IMR-90 (cell line): Measurements from ENCODE around the gene STARD10. TPM values are rescaled to one million over a fixed set of nuclear protein-coding genes. Genes with fewer than 3 reads are reported as not detected.

Experiments
- ATAC-seq: fragments of 200-7000 bp; cut with Tn5 transposase; 2 replicates; pipeline ENCODE4 v1.9.1; 2020; ENCODE audit warnings: low read depth, mild to moderate bottlenecking, moderate library complexity
- BruUV-seq: library from RNA; stranded (reverse); fragments of 400-500 nt; replicated peaks from 2 replicates; lab custom pipeline; 2021; lab: Mats Ljungman, UMichigan
- CTCF ChIA-PET: fragments of 300-600 bp; formaldehyde crosslinking; extraction: SDS; loops from one replicate; lab custom pipeline; 2021; ENCODE audit warnings: antibody characterized with exemption; lab: Yijun Ruan, JAX
- POLR2A ChIA-PET: fragments of 300-600 bp; sonication (Branson Sonifier 250); formaldehyde crosslinking; loops from one replicate; lab custom pipeline; 2022; ENCODE audit warnings: antibody characterized with exemption; ENCODE audit not compliant: unreplicated experiment; lab: Charles Lee
- DNase-seq: peaks from one replicate; pipeline ENCODE4 v3.0.0; 2013
- H2AFZ ChIP-seq: replicated peaks from 2 replicates; pipeline ENCODE3; 2013; ENCODE audit warnings: low read length, mild to moderate bottlenecking; ENCODE audit not compliant: poor library complexity
- H2AK5ac ChIP-seq: 2 replicates; pipeline ENCODE4 v1.6.1; 2013; ENCODE audit warnings: low read depth, low read length, inconsistent platforms
- H2AK9ac ChIP-seq: replicated peaks from 2 replicates; pipeline ENCODE3; 2013; ENCODE audit warnings: mild to moderate bottlenecking, low read depth, low read length, moderate library complexity; ENCODE audit not compliant: poor library complexity
- H2BK120ac ChIP-seq: 2 replicates; pipeline ENCODE4 v1.6.1; 2013; ENCODE audit warnings: low read depth, low read length, inconsistent platforms
- H2BK15ac ChIP-seq: 3 replicates; pipeline ENCODE4 v1.6.1; 2013; ENCODE audit warnings: low read depth, low read length, inconsistent platforms
- H2BK20ac ChIP-seq: 2 replicates; pipeline ENCODE4 v1.6.1; 2013; ENCODE audit warnings: low read depth, mild to moderate bottlenecking, inconsistent platforms, low read length, moderate library complexity
- H2BK5ac ChIP-seq: 2 replicates; pipeline ENCODE4 v1.6.1; 2013; ENCODE audit warnings: mild to moderate bottlenecking, low read depth, low read length, inconsistent platforms; ENCODE audit not compliant: poor library complexity, severe bottlenecking
- H3K14ac ChIP-seq: replicated peaks from 2 replicates; pipeline ENCODE4 v1.6.1; 2013; ENCODE audit warnings: low read depth, low read length, inconsistent platforms
- H3K18ac ChIP-seq: 2 replicates; pipeline ENCODE4 v1.6.1; 2013; ENCODE audit warnings: low read depth, low read length, control low read depth
- H3K23ac ChIP-seq: 2 replicates; pipeline ENCODE4 v1.6.1; 2013; ENCODE audit warnings: low read depth, low read length, inconsistent platforms
- H3K27ac ChIP-seq: 2 replicates; pipeline ENCODE4 v1.5.1; 2013; ENCODE audit warnings: mild to moderate bottlenecking, control low read depth, low read length; ENCODE audit not compliant: insufficient read depth
- H3K27me3 ChIP-seq: 2 replicates; pipeline ENCODE4 v1.6.1; 2013; ENCODE audit warnings: low read length; ENCODE audit not compliant: control insufficient read depth, insufficient read depth
- H3K36me3 ChIP-seq: 2 replicates; pipeline ENCODE4 v1.6.1; 2013; ENCODE audit warnings: low read length, mixed read lengths; ENCODE audit not compliant: control insufficient read depth, insufficient read depth
- H3K4ac ChIP-seq: 2 replicates; pipeline ENCODE4 v1.6.1; 2013; ENCODE audit warnings: low read depth, low read length, inconsistent platforms
- H3K4me1 ChIP-seq: 2 replicates; pipeline ENCODE4 v1.6.1; 2013; ENCODE audit warnings: low read length, mixed read lengths; ENCODE audit not compliant: control insufficient read depth, insufficient read depth
- H3K4me2 ChIP-seq: 2 replicates; pipeline ENCODE4 v1.6.1; 2013; ENCODE audit warnings: low read depth, mild to moderate bottlenecking, control low read depth, low read length, moderate library complexity
- H3K4me3 ChIP-seq: 2 replicates; pipeline ENCODE4 v1.5.1; 2013; ENCODE audit warnings: low read depth, mild to moderate bottlenecking, control low read depth, low read length, moderate library complexity; ENCODE audit not compliant: insufficient read depth
- H3K56ac ChIP-seq: 2 replicates; pipeline ENCODE4 v1.6.1; 2013; ENCODE audit warnings: low read length, inconsistent platforms; ENCODE audit not compliant: insufficient read depth; ENCODE audit errors: extremely low read depth
- H3K79me1 ChIP-seq, 2 experiments: 2 replicates each; pipeline ENCODE4 v1.6.1; 2013; ENCODE audit warnings: low read length in 2 of 2, inconsistent platforms in 1 of 2, low read depth in 1 of 2
- H3K9ac ChIP-seq: 2 replicates; pipeline ENCODE4 v1.6.1; 2013; ENCODE audit warnings: low read depth, low read length, control low read depth
- H3K9me1 ChIP-seq: 2 replicates; pipeline ENCODE4 v1.6.1; 2013; ENCODE audit warnings: low read length, inconsistent platforms; ENCODE audit not compliant: insufficient read depth
- H3K9me3 ChIP-seq: 2 replicates; pipeline ENCODE4 v1.6.1; 2013; ENCODE audit warnings: low read length; ENCODE audit not compliant: control insufficient read depth, insufficient read depth
- H4K20me1 ChIP-seq: 2 replicates; pipeline ENCODE4 v1.6.1; 2013; ENCODE audit warnings: low read length, inconsistent platforms; ENCODE audit not compliant: insufficient read depth
- H4K5ac ChIP-seq: 2 replicates; pipeline ENCODE4 v1.6.1; 2013; ENCODE audit warnings: mild to moderate bottlenecking, low read depth, low read length, control low read depth
- H4K8ac ChIP-seq, 2 experiments: 2 replicates each; pipeline ENCODE4 v1.6.1; 2013; ENCODE audit warnings: low read depth in 2 of 2, low read length in 2 of 2, control low read depth in 1 of 2, inconsistent platforms in 1 of 2
- H4K91ac ChIP-seq: 2 replicates; pipeline ENCODE4 v1.6.1; 2013; ENCODE audit warnings: low read depth, low read length, inconsistent platforms; ENCODE audit not compliant: insufficient read depth
- BHLHE40 ChIP-seq: fragments of 150-350 bp; IDR thresholded peaks from 2 replicates; pipeline ENCODE4 v1.6.1; 2016; ENCODE audit warnings: mild to moderate bottlenecking, low read depth, low read length
- CEBPB ChIP-seq: IDR thresholded peaks from 2 replicates; pipeline ENCODE4 v1.6.1; 2012; ENCODE audit warnings: low read depth, low read length, improper control_type of control experiment
- ELK1 ChIP-seq: fragments of 150-350 bp; IDR thresholded peaks from 2 replicates; pipeline ENCODE4 v1.6.1; 2016; ENCODE audit warnings: low read depth, mild to moderate bottlenecking, low read length, moderate library complexity, borderline replicate concordance
- FOS ChIP-seq: fragments of 150-350 bp; IDR thresholded peaks from 2 replicates; pipeline ENCODE4 v1.6.1; 2016; ENCODE audit warnings: low read depth, low read length
- MAFK ChIP-seq: IDR thresholded peaks from 2 replicates; pipeline ENCODE4 v1.6.1; 2012; ENCODE audit warnings: low read depth, low read length, improper control_type of control experiment
- MAZ ChIP-seq: IDR thresholded peaks from 2 replicates; pipeline ENCODE4 v1.6.1; 2012; ENCODE audit warnings: low read depth, mild to moderate bottlenecking, low read length, improper control_type of control experiment, moderate library complexity, borderline replicate concordance
- MXI1 ChIP-seq: IDR thresholded peaks from 2 replicates; pipeline ENCODE4 v1.6.1; 2012; ENCODE audit warnings: low read depth, mild to moderate bottlenecking, low read length, moderate library complexity, borderline replicate concordance
- NFE2L2 ChIP-seq: fragments of 150-350 bp; IDR thresholded peaks from 2 replicates; pipeline ENCODE4 v1.6.1; 2016; ENCODE audit warnings: low read depth, mild to moderate bottlenecking, low read length
- POLR2A ChIP-seq: IDR thresholded peaks from 2 replicates; pipeline ENCODE4 v1.6.1; 2012; ENCODE audit warnings: mild to moderate bottlenecking, low read depth, low read length
- RAD21 ChIP-seq: IDR thresholded peaks from 2 replicates; pipeline ENCODE4 v1.6.1; 2012; ENCODE audit warnings: low read length, improper control_type of control experiment
- RCOR1 ChIP-seq: IDR thresholded peaks from 2 replicates; pipeline ENCODE4 v1.6.1; 2012; ENCODE audit warnings: mild to moderate bottlenecking, low read length, improper control_type of control experiment; ENCODE audit not compliant: insufficient replicate concordance
- SMC3 ChIP-seq: fragments of 150-350 bp; IDR thresholded peaks from 2 replicates; pipeline ENCODE4 v1.6.1; 2016; ENCODE audit warnings: low read depth, mild to moderate bottlenecking, antibody characterized with exemption, low read length, moderate library complexity
- USF2 ChIP-seq: fragments of 150-350 bp; IDR thresholded peaks from 2 replicates; pipeline ENCODE4 v1.6.1; 2017; ENCODE audit warnings: mild to moderate bottlenecking, antibody characterized with exemption, low read length, low read depth
- WGBS, 2 experiments: methylation state at CpG; one replicate each; pipeline versions ENCODE4 v1.1.5 to v1.1.7; 2013; ENCODE audit warnings: missing lambda C conversion rate in 2 of 2; ENCODE audit not compliant: insufficient read length in 1 of 2; ENCODE audit errors: extremely low coverage in 2 of 2; 5-methylcytosine and 5-hydroxymethylcytosine counted together
- dilution Hi-C: fragments of 300-500 bp; cut with HindIII; formaldehyde crosslinking; loops from one replicate; pipeline ENCODE4 v1.14.3; 2018; ENCODE audit warnings: low sequenced_read_pairs; ENCODE audit not compliant: unreplicated experiment
- in situ Hi-C: fragments of 300-500 bp; cut with MboI; formaldehyde crosslinking; loops from 3 replicates; pipeline ENCODE4 v1.14.3; 2019; ENCODE audit warnings: low sequenced_read_pairs, inconsistent platforms, mixed read lengths
- intact Hi-C: fragments of 100-400 bp; cut with micrococcal nuclease; formaldehyde crosslinking; loops from 2 replicates; pipeline ENCODE4 v1.10.0; 2022
- polyA plus RNA-seq, 3 experiments: library from polyadenylated mRNA; depleted of rRNA; stranded (reverse); fragments of >200 nt; gene quantifications; 2 replicates each; pipeline ENCODE4 v1.2.3, GENCODE V29; 2012; ENCODE audit warnings: low replicate concordance in 1 of 3
- total RNA-seq: library from RNA; depleted of rRNA; stranded (reverse); fragments of >200 nt; gene quantifications from 2 replicates; pipeline ENCODE4 v1.2.3, GENCODE V29; 2012
- TF ChIP-seq, protein P1 (sequence below): conservative IDR thresholded peaks from 2 replicates; pipeline ENCODE4 v1.5.1; 2012; ENCODE audit warnings: mild to moderate bottlenecking, low read depth, low read length, improper control_type of control experiment

Gene STARD10
- total and polyA plus RNA-seq, 2 of the 4 experiments (the other 2 are of a cell fraction): 23.8 to 37.4 TPM

GRCh38 chr11:72722050-72722748 lies 71.6 kb downstream of the STARD10 start:
- Histone ChIP-seq H2AFZ (peak overlapping the region; percentile 97), H3K4me1 (peaks cover 27% of the 10 kb centered on the region), H3K4ac (peak overlapping the region; percentile 98), H3K9ac (peak overlapping the region; percentile 78), H4K8ac (peak overlapping the region; percentile 65 to 99), H4K20me1 (peaks cover 44% of the 10 kb centered on the region), H2AK5ac (peak overlapping the region; percentile 69), H3K27ac (peak overlapping the region; percentile 93), H3K23ac (peak overlapping the region; percentile 90), H2AK9ac (peak overlapping the region; percentile 96), H3K9me3 (no peaks in the 10 kb centered on the region), H3K79me1 (peaks cover 40 to 93% of the 10 kb centered on the region in 2 experiments), H3K36me3 (peaks cover 10% of the 10 kb centered on the region), H2BK15ac (peak overlapping the region; percentile 68; the same call in 1 of the 3 replicates), H3K9me1 (peaks cover 27% of the 10 kb centered on the region), H2BK5ac (peak overlapping the region; percentile 93), H2BK120ac (peak overlapping the region; percentile 93), H3K27me3 (no peaks in the 10 kb centered on the region), H3K14ac (peak overlapping the region; percentile 95), H2BK20ac (0 out of 2 replicates have a peak overlapping the region, but pooled peaks have one; percentile 63), H4K91ac (peak overlapping the region; percentile 91), H3K4me3 (peak overlapping the region; percentile 41), H4K5ac (peak overlapping the region; percentile 96), H3K18ac (peak overlapping the region; percentile 92), H3K56ac (peak overlapping the region; percentile 81), H3K4me2 (peak overlapping the region; percentile 87)
- 0% methylated on average over 3 of the region's 10 CpGs; no CpG with 5 or more reads in 1 of the 2 experiments for WGBS, 2 experiments
- in situ Hi-C loops: loop anchor here (5.0 to 10.0 kb wide), 4 partner anchors 70 to 563 kb away; partner anchors contain the start of genes FCHSD2 and STARD10
- peak; percentile 89 for DNase-seq
- intact Hi-C loops: no loop called here
- dilution Hi-C loops: no loop called here
- POLR2A ChIA-PET: no interaction called here
- no TSS peak for BruUV-seq
- CTCF ChIA-PET: no interaction called here
- ATAC-seq: peak; percentile 92
- TF ChIP-seq, protein P1, sequence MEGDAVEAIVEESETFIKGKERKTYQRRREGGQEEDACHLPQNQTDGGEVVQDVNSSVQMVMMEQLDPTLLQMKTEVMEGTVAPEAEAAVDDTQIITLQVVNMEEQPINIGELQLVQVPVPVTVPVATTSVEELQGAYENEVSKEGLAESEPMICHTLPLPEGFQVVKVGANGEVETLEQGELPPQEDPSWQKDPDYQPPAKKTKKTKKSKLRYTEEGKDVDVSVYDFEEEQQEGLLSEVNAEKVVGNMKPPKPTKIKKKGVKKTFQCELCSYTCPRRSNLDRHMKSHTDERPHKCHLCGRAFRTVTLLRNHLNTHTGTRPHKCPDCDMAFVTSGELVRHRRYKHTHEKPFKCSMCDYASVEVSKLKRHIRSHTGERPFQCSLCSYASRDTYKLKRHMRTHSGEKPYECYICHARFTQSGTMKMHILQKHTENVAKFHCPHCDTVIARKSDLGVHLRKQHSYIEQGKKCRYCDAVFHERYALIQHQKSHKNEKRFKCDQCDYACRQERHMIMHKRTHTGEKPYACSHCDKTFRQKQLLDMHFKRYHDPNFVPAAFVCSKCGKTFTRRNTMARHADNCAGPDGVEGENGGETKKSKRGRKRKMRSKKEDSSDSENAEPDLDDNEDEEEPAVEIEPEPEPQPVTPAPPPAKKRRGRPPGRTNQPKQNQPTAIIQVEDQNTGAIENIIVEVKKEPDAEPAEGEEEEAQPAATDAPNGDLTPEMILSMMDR: no peak
- TF ChIP-seq RAD21 (no peak), ELK1 (no peak), POLR2A (peak; percentile 54; the same call in 1 of the 2 replicates), BHLHE40 (no peak; the same call in 1 of the 2 replicates), USF2 (no peak), SMC3 (no peak), MAFK (0 out of 2 replicates have a peak, but pooled peaks have one; percentile 5), NFE2L2 (no peak), RCOR1 (no peak), MXI1 (0 out of 2 replicates have a peak, but pooled peaks have one; percentile 32), FOS (no peak), CEBPB (no peak), MAZ (0 out of 2 replicates have a peak, but pooled peaks have one; percentile 21)
